GM12865 (cell line): ENCODE data around the gene PDLIM3.
"Not testable (repeated sequence)": the region's sequence is repeated elsewhere in the genome, so short reads cannot be mapped to it uniquely, and the experiment has no call there.

Experiments used
- DNase-seq: peaks from one replicate; pipeline ENCODE4 v3.0.0; 2010; ENCODE audit warnings: low read depth
- H3K4me3 ChIP-seq: 2 replicates; pipeline ENCODE4 v1.5.1; 2011; ENCODE audit warnings: mild to moderate bottlenecking, low read depth, low read length, control low read depth
- TF ChIP-seq, protein P1 (sequence below): IDR thresholded peaks from 2 replicates; pipeline ENCODE4 v1.5.1; 2011; ENCODE audit warnings: low read length, control low read depth, low read depth, inconsistent platforms; ENCODE audit not compliant: insufficient read depth; ENCODE audit errors: missing control alignments

Gene PDLIM3

GRCh38 chr4:185532795-185533324 is 2.4 kb downstream of the PDLIM3 start:
- no peak for DNase-seq
- TF ChIP-seq, protein P1, sequence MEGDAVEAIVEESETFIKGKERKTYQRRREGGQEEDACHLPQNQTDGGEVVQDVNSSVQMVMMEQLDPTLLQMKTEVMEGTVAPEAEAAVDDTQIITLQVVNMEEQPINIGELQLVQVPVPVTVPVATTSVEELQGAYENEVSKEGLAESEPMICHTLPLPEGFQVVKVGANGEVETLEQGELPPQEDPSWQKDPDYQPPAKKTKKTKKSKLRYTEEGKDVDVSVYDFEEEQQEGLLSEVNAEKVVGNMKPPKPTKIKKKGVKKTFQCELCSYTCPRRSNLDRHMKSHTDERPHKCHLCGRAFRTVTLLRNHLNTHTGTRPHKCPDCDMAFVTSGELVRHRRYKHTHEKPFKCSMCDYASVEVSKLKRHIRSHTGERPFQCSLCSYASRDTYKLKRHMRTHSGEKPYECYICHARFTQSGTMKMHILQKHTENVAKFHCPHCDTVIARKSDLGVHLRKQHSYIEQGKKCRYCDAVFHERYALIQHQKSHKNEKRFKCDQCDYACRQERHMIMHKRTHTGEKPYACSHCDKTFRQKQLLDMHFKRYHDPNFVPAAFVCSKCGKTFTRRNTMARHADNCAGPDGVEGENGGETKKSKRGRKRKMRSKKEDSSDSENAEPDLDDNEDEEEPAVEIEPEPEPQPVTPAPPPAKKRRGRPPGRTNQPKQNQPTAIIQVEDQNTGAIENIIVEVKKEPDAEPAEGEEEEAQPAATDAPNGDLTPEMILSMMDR: no peak
- H3K4me3 ChIP-seq: no peak overlapping the region

DNA sequence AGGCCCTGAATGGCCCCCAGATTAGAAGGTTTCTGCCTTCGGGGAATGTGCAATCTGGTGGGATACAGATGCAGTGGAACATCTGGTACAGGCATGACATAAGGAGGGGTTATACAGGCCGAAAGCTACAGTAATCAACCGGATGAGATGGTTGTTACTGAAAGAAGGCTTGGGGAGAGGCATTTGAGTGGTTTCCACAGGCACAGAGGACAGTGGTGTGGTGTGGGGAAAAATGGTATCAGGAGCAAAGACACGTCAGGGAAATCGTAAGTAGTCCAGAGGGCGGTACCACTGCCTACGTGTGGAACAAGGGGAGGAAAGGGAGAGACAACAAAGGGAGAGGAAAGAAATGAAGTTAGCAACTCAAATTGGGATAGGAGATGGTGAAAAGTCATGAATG is 3.0 kb downstream of the PDLIM3 start:
- no peak for DNase-seq
- H3K4me3 ChIP-seq: no peak overlapping the region

GRCh38 chr4:185531654-185532053 is 3.7 kb downstream of the PDLIM3 start:
- DNase-seq, H3K4me3 ChIP-seq: not testable (repeated sequence)

More for the DNA sequence above, 3.0 kb downstream of the PDLIM3 start:
- TF ChIP-seq, protein P1: no peak

DNA sequence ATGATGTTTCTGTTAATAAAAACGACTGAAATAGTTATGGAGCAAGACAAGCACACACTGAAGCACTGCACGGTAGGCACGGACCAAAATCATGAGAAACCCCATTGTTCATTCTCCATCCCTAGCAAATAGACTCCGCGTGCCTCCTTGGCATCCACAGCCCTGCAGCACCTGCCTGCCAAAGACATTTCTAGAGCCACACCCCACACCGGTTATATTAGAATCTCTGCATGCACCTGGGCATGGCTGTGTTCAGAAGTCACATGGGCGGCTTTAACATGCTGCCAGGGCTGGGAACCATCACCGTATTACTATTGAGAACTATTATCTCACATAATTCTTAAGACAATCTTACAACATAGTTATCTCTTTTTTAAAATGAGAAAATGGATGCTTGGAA is 5.9 kb downstream of the PDLIM3 start:
- TF ChIP-seq, protein P1: no peak
- H3K4me3 ChIP-seq: no peak overlapping the region
- no peak for DNase-seq

DNA sequence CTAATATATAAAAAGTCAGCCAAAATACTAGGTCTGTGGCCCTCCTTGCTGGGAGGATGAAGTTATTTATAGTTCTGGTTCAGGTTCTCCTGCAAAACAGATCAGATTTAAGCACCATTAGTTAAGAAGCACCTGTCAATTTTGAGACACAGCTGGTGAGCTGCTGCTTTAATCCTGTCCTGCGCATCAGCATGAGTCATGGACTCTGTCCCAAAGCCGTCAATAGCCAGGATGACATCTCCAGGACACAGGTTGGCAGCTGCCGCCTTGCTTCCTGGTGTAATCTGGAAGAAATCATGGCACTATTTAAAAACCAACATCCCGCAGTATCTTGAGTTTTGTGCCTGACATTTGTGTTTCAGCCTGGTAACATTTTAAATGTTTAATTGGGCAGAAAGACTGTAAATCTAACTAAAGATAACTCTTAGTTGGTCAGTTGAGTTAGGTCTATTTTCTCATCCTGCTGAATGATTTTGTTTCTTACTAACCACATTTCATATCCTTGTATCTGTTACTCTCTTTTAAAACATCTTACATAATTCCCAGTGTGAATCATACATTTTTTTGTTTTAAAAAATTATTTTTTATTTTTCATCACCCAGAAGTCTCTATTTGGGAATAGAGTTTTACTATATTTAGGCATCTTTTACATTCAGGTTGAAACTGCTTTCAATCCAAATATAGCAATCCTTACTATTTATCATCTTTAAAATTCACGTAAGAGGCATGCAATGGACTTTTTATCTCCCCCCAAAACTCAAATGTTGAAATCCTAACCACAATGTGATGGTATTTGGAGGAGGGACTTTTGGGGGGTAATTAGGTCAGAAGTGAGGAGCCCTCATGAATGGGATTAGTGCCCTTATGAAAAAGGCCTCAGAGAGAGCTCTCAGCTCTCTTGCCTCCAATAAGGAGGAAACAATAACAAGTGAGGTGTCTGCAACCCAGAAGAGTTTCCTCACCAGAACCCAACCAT is 10.1 kb downstream of the PDLIM3 start:
- H3K4me3 ChIP-seq: no peak overlapping the region
- TF ChIP-seq, protein P1: no peak
- DNase-seq: no peak

GRCh38 chr4:185523862-185524261 is 11.4 kb downstream of the PDLIM3 start:
- TF ChIP-seq, protein P1: no peak
- H3K4me3 ChIP-seq: no peak overlapping the region
- no peak for DNase-seq

GRCh38 chr4:185522451-185522850 is 12.9 kb downstream of the PDLIM3 start:
- TF ChIP-seq, protein P1: no peak
- H3K4me3 ChIP-seq: no peak overlapping the region
- no peak for DNase-seq
